NCI-H146 treated with DMSO at 0.1 percent for 48 hours (cell line): ENCODE data around the gene JAKMIP1.
A peak's percentile ranks its signal among the peaks of the same experiment; 100 is the strongest.
"Not testable (repeated sequence)": the region's sequence is repeated elsewhere in the genome, so short reads cannot be mapped to it uniquely, and the experiment has no call there.

Experiments used
- DNase-seq: peaks from one replicate; lab custom pipeline; 2025; ENCODE audit not compliant: unreplicated experiment; lab: John Stamatoyannopoulos, UW

The JAKMIP1 gene

DNA sequence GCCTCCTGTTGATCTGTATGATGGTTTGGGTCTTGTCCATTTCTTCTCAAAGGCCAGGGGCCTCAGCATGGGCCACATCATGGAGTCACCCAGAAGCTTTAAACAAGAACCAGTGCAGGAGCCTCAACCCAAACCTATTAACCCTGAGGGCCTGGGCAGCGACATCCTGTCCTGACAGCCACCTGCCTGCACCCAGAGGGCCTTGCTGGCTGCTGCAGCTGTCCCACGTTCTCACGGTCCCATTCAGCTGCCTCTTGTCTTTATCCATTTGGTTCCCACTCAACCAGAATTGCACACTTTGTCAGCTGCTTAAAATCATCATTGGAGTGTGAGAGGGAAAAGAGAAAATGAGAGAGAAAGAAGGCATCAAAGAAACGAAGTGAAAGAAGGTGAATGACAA is 203.7 kb downstream of the JAKMIP1 start:
- DNase-seq, result no peak

DNA sequence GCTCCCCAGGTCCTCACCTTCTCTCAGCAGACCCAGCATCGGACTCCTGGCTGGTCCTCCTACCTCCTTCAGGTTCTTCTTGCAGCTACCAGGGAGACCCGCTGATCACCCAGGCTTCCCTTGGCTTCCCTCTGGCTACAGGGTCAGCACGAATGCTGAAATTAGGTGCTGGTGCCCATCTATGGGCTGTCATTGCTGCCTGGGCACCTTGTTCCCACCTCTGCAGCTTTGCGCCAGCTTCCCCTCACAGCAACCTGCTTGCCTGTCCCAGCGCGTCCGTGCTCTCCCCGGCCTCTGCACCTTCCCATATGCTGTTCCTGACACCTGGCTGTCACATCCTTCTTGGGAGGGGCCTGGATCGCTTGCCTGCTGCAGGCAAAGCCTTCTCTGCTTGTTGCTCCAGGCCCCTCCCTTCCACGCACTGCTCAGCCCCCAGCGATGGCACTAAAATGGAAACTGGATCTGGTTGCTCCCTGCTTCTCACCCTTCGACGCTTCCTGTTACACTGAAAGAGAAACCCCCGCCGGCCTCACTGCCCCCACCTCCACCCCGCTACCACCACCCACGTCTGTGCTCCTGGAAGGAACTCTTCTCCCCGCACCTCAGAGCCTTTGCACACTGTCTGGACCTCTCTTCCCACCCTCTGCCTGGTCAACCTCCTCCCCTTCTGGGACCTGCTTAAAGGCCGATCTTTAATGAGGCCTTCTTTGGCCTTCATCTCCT is 204.3 kb downstream of the JAKMIP1 start:
- no peak for DNase-seq

DNA sequence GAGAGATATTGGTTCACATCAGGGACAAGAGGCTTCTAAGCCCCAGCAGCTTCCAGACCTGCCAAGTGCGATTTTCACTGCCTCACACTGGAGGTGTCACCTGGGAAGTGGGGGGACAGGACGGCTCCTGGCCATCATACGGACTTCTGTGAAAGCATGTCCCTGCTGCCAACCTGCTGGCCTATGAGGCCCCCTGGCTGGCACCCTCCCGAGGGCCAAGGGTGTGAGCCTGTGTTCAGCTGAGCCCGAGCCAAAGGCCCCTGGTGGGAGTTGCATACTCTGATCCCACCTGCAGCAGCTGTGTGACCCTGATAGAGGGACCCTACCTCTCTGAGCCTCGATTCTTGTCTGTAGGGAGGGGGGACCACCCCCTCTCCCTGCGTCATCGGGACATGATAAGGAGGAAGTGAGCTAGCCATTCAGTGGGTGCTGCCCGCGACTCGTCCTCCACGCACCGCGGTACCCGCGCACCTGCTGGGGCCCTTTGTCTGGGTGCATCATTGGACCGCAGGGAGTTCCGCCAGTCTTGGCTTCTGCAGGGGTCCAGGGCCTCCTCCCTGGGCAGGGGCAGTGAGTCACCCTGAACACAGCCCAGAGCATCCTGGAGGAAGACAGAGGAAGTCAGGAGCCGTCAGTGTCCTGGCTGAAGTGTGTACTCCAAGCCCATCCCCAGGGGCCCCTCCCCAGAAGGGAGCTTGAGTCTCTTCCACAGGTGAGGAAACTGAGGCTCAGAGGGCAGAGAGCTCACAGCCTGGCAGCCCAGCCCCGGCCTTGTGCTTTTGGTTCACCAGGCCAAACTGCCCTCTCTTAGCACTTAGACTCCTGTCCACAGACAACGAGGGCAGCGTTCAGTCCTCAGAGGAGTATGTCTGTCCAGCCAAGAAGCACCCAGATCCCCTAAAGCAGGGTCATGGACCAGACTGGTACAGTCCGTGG is 206.2 kb downstream of the JAKMIP1 start:
- no peak for DNase-seq

DNA sequence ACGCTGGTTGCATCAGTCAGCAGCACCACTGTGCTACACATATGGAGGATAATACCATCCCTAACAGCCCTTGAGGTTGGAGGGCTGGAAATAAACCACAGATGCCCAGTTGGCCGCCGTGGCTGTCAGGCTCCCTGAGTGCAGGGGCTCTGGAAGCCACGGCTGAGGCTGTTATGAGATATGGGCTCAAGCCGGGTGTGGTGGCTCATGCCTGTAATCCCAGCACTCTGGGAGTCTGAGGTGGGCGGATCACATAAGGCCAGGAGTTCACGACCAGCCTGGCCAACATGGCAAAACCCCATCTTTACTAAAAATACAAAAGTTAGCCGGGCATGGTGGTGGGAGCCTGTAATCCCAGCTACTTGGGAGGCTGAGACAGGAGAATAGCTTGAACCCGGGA is 207.0 kb downstream of the JAKMIP1 start:
- DNase-seq, result not testable (repeated sequence)

DNA sequence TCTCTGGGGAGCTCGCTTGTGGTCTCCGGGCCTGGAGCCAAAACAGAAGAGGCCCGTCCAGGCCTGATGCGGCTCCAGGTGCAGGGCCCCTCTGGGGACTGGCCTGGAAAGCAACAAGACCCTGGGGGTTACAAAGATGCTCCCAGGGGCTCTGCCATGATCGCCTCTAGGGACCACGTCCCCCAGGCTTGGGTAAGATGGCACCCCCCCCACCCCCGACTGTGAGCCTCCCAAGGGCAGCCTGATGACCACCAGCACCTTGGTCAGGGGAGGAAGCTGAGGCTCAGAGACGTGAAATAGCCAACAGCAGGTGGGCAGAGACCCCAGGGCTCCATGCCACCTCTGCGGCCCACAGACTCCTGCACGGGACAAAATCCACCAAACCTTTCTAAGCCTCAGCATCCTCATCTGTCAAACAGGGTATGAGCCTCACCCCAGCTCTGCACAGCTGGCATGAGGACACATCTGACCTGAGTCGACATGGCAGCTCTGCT is 207.5 kb downstream of the JAKMIP1 start:
- DNase-seq, result no peak

DNA sequence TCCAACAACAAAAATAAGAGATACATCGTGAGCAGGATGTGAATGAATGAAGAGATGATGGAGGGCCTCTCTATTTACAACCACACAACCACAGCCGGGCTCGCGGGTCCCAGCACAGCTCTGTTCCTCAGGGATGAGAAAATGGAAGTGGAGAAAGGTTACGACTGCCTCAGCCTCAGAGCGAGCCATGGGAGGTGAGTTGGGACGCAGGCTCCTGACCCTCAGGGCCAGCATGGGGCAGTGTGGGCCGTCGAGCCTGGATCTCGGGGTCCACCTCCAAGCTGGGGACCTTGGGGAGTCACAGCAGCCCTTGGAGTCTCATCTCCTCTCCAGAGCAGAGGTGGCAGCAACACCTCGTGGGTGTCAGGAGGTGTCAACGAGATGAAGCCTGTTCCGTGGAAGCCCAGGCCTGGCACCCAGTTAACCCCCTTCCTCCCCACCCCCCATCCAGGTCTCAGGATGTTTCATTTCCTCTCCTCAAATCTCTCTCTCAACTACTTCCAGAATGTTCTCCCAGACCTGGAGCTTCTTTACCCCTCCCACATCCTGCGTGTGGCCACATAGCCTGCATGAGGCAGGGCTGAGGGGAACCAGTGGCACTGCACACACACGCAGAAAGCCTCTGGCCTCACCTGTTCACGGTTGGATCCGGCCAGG is 208.1 kb downstream of the JAKMIP1 start:
- no peak for DNase-seq

DNA sequence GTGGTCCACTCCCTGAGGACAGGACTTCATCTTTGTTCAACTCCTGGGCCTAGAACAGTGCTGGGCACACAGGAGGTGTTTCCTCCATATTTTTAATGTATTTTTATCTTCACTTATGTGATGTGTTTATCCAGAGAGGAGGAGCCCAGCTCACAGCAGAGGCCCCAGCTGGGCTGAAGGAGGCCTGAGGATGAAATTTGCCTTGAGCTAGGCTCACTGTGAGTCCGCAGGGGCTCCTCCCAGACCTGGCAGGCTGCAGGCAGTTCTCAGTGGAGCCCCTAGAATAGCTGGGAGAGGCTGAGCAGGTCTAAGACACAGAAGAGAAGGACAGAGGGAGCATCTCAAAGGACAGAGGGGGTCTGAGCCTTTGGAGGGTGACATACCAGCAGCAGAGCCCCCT is 208.9 kb downstream of the JAKMIP1 start:
- no peak for DNase-seq

DNA sequence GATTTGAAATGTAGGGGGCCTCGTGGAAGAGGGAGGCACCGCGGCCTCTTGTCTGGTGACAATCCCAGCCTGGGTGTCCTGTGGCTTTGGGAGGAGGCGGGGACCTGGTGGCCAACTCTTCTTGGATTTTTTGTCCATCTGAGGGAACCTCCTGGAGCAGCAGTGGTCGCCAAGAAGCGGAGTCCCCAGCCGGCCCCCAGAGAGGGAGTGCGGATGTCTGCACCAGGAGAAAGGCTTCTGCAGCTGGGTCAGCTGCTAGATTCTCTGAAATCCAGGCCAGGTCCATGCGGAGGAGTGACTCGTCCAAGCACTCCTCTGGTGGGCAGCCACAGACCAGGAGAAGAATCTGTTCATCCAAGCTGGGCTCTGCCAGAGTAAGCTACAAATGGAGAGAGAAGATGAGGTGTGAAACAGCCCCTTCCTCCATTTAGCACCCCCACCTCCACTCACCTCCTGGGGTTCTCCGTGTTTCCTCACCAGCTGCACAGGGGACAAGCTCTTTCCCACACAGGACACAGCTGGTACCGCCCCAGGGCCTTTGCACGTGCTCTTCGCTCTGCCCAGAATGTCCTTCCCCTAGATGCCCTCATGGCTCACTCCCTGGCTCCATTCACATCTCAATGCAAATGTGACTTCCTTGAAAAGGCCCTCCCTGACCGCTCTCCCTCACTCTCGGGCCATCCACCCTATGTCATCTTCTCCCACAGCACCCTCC is 209.7 kb downstream of the JAKMIP1 start:
- no peak for DNase-seq

DNA sequence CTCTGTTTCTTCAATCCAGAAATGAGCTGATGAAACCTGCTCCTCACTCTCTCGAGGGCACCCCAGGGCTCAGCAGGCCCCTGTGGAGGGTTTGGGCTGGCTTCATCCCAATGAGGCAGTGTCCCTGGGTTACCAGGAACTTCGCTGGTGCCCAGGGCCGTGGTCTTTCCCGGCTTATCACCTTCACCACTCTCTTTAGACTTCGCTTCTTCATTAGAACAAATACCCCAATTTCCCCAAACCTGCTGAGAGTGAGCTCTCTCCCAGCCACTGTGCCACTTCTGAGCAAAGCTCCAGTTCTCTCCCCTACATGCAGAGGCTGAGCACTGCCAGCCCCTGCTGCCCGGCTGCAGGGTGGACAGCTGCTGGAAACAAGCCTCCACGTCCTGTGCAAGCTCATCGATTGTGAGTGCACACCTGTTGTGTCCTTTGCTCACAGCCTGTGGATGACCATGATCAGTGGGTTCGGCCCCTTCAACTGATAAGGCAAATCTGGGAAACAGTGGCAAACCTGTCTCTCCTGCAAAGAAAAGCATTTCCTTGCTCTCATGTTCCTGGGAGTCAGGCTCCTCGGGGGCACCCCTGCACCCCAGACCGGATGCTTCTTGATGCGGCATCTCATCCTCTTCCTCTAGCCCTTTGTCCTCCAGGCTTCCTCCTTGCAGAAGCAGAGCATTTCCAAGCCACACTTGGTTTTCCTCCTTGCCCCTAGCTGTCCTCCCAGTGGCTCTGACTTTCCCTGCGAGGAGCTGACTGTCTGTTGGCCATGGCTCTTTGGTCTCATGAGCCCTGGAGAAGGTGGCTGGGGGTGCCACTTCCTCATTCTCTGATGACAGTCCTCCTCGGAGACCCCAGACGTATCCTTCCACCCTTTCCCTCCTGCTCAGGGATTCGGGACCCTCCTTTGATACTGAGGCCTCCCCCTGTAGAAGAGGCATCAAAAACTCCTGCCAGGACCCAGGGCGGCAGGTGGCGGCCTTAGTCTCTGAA is 210.8 kb downstream of the JAKMIP1 start:
- no peak for DNase-seq

DNA sequence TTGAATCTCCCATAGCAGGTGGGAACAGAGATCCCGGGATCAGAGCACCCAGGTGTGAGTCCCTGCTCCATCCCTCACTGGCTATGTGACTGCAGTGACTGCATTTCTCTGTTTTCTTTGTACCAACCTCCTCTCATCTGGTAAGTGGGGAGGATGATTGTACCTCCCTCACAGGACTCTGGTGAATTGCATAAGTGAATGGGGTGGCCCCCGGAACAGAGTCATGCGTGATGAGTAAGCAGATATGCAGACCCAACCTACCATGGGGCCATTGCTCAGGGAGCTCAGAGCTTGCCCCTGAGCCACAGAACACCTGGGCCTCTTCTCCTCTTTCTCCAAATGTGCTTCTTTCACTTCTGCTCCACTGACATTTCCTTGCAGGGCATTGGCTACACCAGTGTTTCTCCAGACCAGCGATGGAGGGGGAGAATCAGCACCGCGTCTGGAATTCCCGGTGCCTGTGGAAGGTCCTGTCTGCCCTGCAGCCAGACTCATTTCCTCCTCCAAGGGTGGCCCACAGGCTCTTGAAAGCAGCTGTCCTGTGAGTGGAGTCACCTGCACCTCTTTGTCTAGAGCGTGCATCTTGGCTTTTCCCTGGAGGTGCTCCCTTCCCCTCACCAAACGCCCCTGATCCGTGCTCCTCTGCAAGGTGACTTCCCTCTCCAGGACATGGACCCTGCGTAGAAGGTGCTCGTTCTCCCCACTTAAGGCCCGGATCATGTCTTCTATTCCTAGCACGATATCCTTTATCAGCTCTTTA is 212.1 kb downstream of the JAKMIP1 start:
- no peak for DNase-seq

DNA sequence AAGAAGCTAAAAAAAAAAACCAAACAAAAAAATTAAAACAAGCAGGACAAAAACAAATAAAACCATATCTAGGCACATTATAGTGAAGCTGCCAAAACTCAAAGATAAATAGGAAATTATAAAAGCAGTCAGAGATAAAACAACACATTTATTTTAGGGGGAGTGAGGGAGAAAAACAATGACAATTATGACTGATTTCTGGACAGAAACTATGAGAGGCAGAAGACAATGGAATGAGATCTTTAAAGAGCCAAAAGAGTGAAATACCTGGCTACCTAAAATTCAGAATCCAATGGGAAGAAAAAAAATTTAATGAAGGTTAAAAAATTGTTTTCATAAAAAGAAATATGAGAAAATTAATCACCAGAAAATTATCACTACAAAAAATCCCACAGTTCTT is 215.5 kb downstream of the JAKMIP1 start:
- no peak for DNase-seq

DNA sequence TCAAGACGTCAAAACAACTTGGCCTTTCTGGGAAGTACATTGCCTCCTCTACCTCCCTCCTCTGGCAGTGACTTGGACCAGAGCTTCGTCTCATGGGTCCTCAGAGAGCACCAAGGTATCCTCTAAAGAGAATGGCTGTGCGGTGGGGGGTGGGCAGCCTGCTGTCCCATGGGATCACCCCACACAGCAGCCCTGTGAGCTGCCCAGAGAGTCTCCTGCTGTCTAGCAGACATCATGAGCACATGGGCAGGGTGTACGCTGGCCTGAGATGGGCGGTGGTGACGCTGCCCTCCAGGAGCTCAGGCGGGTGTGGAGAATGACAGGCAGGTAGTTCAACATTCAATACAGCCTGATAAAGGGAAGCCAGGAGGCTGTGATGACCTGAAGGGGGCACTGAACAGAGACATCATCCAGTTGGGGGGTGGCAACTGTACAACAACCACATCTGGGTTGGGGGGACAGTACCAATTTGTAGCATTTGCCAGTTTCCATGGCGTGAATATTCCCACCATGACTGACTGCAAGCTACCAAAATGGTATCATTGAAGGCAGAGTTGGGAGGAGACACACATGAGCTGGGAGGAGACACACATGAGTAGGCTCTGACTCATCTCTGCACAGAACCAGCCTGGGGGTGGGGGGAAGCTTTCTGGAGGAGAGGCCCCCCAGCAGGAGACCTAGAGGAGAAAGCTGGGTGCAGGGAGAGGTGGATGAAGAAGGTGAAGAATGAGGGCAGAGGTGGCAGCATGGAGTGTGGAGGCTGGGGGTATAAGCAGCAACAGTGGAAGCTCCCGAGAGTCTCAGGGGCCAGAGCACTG is 218.0 kb downstream of the JAKMIP1 start:
- DNase-seq, result no peak

DNA sequence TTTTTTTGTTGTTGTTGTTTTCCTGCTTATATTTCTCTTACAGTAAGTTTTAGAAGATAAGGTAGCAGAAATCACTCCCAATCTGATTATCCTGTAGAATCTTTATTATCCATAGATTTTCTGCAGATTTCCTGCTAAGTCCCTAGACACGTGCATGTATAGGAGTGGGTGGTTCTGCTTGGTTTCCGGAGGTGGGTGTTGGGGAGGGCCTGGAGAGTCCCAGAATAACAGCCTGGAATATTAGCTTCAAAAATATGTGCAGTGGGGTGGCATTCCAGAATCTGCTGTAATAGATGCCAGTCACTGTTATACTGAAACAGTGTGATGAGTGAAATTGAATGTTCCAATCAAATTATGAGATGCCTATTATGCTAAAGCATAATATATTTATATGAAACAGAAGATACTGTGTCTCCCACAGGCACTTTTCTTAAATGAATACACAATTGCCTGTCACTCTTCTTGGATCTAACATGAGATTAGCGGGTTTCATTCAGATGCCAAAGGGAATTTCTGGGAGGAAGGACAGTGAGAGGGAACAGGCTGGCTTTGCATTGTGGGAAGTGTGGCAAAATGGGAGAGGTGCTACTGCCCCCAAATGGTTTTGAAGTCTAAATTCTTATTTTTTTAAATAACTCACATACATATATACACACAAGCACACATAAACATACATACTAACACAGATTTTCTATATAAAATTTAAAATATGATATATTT is 219.8 kb downstream of the JAKMIP1 start:
- no peak for DNase-seq

DNA sequence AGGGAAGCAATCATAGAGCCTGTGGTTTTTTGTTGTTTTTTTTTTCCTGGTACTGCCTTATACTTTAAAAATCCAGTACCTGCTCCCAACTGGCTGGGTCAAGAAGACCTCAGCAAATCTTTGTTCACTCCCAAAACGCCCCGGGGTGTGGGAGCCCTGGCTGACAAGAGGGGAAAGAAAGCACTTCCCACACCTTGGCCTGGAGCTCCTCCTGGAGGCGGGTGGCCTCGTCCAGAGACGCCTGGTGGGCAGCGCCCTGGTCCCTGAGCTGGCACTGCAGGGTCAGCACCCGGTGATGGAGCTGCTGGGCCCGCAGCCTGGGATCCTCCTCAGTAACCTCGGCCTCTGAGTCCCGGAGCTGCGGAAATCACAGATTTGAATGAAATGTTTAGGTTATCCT is 220.4 kb downstream of the JAKMIP1 start:
- peak; percentile 25 for DNase-seq

DNA sequence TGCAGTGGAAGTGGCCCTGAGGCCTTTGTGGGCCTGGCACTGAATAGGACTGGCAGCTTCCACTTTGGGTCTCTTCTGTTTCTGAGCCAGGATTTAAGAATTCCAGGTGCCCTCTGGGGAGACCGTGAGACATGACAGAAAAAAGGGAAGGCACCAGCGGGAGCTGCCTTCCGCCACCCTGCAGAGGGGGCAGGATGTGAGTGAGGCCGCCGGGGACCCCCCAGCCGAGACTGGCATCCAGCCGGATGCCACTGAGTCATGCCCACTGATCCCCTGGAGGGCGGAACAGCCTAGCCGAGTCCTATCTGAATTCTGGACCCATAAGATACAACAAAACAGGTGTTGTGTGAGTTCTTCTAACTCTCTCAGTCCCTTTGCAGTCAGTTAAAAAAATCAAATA is 223.4 kb downstream of the JAKMIP1 start:
- DNase-seq, result no peak

DNA sequence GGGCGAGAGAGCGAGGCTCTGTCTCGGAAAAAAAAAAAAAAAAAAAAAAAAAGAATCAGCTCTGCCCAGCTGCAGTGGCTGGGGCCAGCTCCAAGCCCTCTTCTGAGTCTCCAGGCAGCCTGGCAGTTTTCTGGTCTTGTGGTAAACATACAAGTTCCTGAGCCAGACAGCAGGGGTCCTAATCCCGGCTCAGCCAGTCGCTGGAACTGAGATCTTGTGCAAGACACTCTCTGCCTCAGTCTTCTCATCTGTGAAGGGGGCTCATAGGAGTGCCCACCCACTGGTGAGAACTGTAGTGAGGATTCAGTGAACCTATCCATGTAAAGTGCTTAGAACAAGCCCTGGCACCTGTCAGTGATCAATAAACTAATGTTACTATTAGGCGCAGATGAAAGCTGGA is 223.9 kb downstream of the JAKMIP1 start:
- DNase-seq, result no peak
